NCI-H187 (cell line): Measurements from ENCODE around the gene TCP11.

Experiments used
- DNase-seq, 2 experiments: peaks; one replicate each; lab custom pipeline; 2025; lab: John Stamatoyannopoulos, UW

Gene TCP11

GRCh38 chr6:35141007-35141655 is at the start of gene TCP11:
TCP11 (minus strand) TSS chr6:35141339; CDS start chr6:35140870, 469 bp downstream.
- DNase-seq, result no peak

GRCh38 chr6:35190306-35190705 is 49.2 kb upstream of the TCP11 start:
- DNase-seq, result no peak

GRCh38 chr6:35188886-35189285 is 47.7 kb upstream of the TCP11 start:
- no peak for DNase-seq

GRCh38 chr6:35186571-35186970 is 45.4 kb upstream of the TCP11 start:
- no peak for DNase-seq

- no peak for DNase-seq
These were observed 44.8 kb upstream of the TCP11 start for GRCh38 chr6:35185971-35186370.

GRCh38 chr6:35185302-35185681 is 44.2 kb upstream of the TCP11 start:
- DNase-seq, result no peak

- no peak for DNase-seq
These were observed 43.6 kb upstream of the TCP11 start for GRCh38 chr6:35184580-35185301.

GRCh38 chr6:35183935-35184334 is 42.8 kb upstream of the TCP11 start:
- DNase-seq, result no peak

GRCh38 chr6:35183281-35183680 is 42.1 kb upstream of the TCP11 start:
- DNase-seq, result no peak

GRCh38 chr6:35181933-35182612 is 40.9 kb upstream of the TCP11 start:
- DNase-seq, result no peak

- DNase-seq, result no peak
These were observed 40.3 kb upstream of the TCP11 start for GRCh38 chr6:35181308-35181932.

- no peak for DNase-seq
These were observed 38.9 kb upstream of the TCP11 start for GRCh38 chr6:35179901-35180535.

GRCh38 chr6:35178932-35179832 is 38.0 kb upstream of the TCP11 start:
- DNase-seq, result no peak

DNA sequence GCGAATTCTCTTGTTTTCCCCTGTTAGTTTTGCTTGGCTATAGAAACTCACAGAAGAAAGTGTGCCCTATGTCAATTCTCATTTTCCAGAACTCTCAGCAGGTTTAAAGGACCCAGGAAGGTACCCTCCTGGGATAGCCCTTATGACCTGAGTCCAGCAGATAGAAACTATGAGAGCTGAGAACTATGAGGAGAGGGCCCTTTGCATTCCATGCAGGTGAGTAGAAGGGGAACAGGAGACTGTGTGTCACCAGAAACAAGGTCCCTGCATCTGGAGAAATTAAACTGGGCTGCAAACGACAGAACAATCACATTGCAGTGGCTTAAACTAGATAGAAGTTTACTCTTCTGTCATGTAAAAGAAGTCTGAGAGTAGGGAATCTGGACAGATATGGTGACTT is 36.9 kb upstream of the TCP11 start:
- DNase-seq, result no peak

GRCh38 chr6:35177596-35177995 is 36.5 kb upstream of the TCP11 start:
- DNase-seq, result no peak

- DNase-seq, result no peak
These were observed 36.0 kb upstream of the TCP11 start for GRCh38 chr6:35177157-35177556.

GRCh38 chr6:35176301-35177024 is 35.3 kb upstream of the TCP11 start:
- DNase-seq, result no peak

- DNase-seq, result no peak
These were observed 33.4 kb upstream of the TCP11 start for GRCh38 chr6:35174501-35174900.

GRCh38 chr6:35174088-35174434 is 32.9 kb upstream of the TCP11 start:
- no peak for DNase-seq

DNA sequence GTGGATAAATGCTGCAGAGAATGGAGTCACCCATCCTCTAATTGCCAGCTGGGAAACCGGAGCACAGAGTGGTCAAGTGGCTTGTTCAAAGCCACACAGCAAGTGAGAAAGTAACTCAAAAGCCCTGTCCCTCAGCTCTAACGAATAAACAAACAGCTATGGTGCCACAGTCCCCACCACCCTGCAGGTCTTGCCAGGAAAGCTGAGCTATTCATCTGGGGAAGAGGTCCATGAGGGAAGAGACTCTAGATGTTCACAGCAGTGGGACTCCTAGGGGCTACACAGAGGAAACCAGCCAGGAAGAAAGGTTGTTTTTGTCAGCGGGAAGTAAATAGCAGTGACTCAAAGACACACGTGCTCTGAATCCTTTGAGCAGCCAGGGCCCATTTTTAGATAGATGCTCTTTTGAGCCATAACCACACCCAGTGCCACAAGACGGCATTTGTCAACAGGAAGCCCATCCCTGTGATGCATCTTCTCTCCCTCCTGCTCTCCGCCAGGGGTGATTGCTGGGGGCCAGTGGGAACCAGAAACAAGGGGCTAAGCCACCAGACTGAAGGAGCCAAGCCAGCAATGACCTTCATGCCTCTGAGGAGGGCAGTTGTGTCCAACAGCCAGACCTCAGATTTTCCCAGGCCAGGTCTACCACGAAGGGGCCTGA is 32.4 kb upstream of the TCP11 start:
- no peak for DNase-seq
